ENCODE data around the gene FBLN1.

GRCh38 chr22:45586651-45587405, 84.1 kb downstream of the FBLN1 start:
- TF ChIP-seq FOSL2 (CRISPR knock-in tag; IDR thresholded peaks at IDR 0.05): no peak
- TF ChIP-seq EP300 (IDR thresholded peaks at IDR 0.05; ENCODE audit: low read depth in 2 of 2, low read length in 2 of 2): no peak
- no peak for TF ChIP-seq EP300 (CRISPR knock-in tag; IDR thresholded peaks at IDR 0.05; ENCODE audit: borderline replicate concordance)
- TF ChIP-seq RAD21 (CRISPR knock-in tag; IDR thresholded peaks at IDR 0.05): no peak

All from HepG2 (cell line).